ENCODE results near the gene DNAJB9. TPM values are rescaled to one million over a fixed set of nuclear protein-coding genes. Genes with fewer than 3 reads are reported as not detected.
"Not testable (repeated sequence)": the region's sequence is repeated elsewhere in the genome, so short reads cannot be mapped to it uniquely, and the experiment has no call there.

DNAJB9 gene
- total RNA-seq, 2 experiments from 2014 or later, result 10.8 to 12.6 TPM

GRCh38 chr7:108538236-108538635, 31.4 kb upstream of the DNAJB9 start:
- H3K27me3 Mint-ChIP-seq; H3K27ac Mint-ChIP-seq; POLR2A ChIA-PET; H3K9me3 Mint-ChIP-seq; CTCF ChIA-PET; H3K4me1 Mint-ChIP-seq (ENCODE audit: low read depth); DNase-seq; H3K36me3 Mint-ChIP-seq; intact Hi-C loops (cut with micrococcal nuclease); H3K4me3 Mint-ChIP-seq: not testable (repeated sequence)

- H3K36me3 Mint-ChIP-seq; H3K9me3 Mint-ChIP-seq; DNase-seq; H3K4me3 Mint-ChIP-seq; H3K27me3 Mint-ChIP-seq; intact Hi-C loops (cut with micrococcal nuclease); H3K27ac Mint-ChIP-seq; CTCF ChIA-PET; H3K4me1 Mint-ChIP-seq (ENCODE audit: low read depth); POLR2A ChIA-PET: not testable (repeated sequence)
Measured at GRCh38 chr7:108538685-108539084, 31.0 kb upstream of the DNAJB9 start.

DNA sequence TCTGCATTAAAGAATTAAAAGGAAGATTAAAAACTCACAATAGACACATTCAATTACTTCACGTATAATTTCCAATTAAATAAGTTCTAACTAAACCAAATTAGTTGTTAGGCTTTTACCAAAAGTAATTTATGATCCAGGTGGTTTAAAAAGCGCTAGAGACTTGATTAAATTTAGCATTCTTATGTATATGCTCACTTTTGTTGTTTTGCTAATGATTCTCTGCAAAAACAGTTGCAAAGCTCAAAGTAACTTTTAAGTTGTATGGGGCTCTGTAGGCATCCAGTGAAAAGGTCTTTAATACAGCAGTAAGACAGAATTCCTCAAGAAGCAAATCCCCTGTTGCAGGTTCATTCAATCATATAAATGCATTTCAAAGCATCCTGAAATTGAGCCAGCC, 28.2 kb upstream of the DNAJB9 start:
- no peak overlapping the region for H3K27ac Mint-ChIP-seq
- DNase-seq, result no peak
- H3K4me1 Mint-ChIP-seq (ENCODE audit: low read depth), result no peaks in the 10 kb centered on the region
- H3K4me3 Mint-ChIP-seq, result no peak overlapping the region
- peaks cover 4% of the 10 kb centered on the region for H3K27me3 Mint-ChIP-seq
- ChIA-PET POLR2A (no interaction called here), CTCF (no interaction called here)
- H3K36me3 Mint-ChIP-seq, result no peaks in the 10 kb centered on the region
- intact Hi-C loops (cut with micrococcal nuclease), result no loop called here
- H3K9me3 Mint-ChIP-seq, result no peaks in the 10 kb centered on the region

DNA sequence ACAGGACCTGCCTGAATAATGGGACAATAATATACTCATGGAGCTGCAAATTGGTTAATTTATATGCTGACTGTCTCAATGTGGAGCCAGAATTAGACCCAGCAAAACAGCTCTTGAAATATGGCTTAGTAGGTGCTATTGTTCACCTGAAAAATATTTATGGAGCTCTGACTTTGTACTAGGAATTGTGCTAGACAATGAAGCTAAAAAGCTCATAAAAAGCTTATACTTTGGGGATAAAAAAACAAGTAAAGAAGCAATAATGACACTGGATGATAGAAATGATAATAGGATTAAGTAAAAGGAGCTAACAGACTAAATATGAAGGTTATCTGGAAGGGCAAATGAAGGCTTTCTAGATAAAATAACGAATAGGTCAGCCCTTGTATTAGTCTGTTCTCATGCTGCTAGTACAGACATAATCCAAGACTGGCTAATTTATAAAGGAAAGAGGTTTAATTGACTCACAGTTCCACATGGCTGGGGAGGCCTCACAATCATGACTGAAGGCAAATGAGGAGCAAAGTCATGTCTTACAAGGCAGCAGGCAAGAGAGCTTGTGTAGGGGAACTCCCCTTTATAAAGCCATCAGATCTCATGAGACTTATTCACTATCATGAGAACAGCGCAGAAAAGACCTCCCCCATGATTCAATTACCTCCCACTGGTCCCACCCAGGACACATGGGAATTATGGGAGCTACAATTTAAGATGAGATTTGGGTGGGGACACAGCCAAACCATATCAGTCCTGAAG, 21.4 kb upstream of the DNAJB9 start:
- H3K27me3 Mint-ChIP-seq; DNase-seq; H3K4me1 Mint-ChIP-seq (ENCODE audit: low read depth); H3K27ac Mint-ChIP-seq; H3K4me3 Mint-ChIP-seq; CTCF ChIA-PET; intact Hi-C loops (cut with micrococcal nuclease); H3K36me3 Mint-ChIP-seq: not testable (repeated sequence)
- peaks cover 12% of the 10 kb centered on the region for H3K9me3 Mint-ChIP-seq
- POLR2A ChIA-PET, result interaction anchor here (1.1 kb wide), 1 partner anchor 21 kb away, joined by 3 read pairs; the partner anchor contains the start of genes DNAJB9 and THAP5

DNA sequence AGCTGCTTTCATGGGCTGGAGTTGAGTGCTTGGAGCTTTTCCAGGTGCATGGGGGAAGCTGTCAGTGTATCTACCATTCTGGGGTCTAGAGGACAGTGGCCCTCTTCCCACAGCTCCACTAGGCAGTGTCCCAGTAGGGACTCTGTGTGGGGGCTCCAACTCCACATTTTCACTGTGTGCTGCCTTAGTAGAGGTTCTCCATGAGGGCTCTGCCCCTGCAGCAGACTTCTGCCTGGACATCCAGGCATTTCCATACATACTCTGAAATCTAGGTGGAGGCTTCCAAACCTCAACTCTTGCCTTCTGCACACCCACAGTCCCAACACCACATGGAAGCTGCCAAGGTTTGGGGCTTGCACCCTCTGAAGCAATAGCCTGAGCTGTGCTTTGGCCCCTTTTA, 13.0 kb upstream of the DNAJB9 start:
- peaks cover 30% of the 10 kb centered on the region for H3K9me3 Mint-ChIP-seq
- H3K4me1 Mint-ChIP-seq (ENCODE audit: low read depth); POLR2A ChIA-PET; H3K27ac Mint-ChIP-seq; intact Hi-C loops (cut with micrococcal nuclease); H3K4me3 Mint-ChIP-seq; H3K27me3 Mint-ChIP-seq; DNase-seq; CTCF ChIA-PET: not testable (repeated sequence)
- peaks cover 35% of the 10 kb centered on the region for H3K36me3 Mint-ChIP-seq

- Mint-ChIP-seq H3K4me1 (ENCODE audit: low read depth) (no peaks in the 10 kb centered on the region), H3K27me3 (no peaks in the 10 kb centered on the region), H3K4me3 (no peak overlapping the region), H3K9me3 (peaks cover 30% of the 10 kb centered on the region), H3K27ac (no peak overlapping the region), H3K36me3 (peaks cover 36% of the 10 kb centered on the region)
- CTCF ChIA-PET, result no interaction called here
- DNase-seq, result no peak
- intact Hi-C loops (cut with micrococcal nuclease), result no loop called here
- POLR2A ChIA-PET, result no interaction called here
Measured at GRCh38 chr7:108557191-108557590, 12.5 kb upstream of the DNAJB9 start.

- POLR2A ChIA-PET, result no interaction called here
- no peaks in the 10 kb centered on the region for H3K27me3 Mint-ChIP-seq
- H3K9me3 Mint-ChIP-seq, result peaks cover 30% of the 10 kb centered on the region
- H3K36me3 Mint-ChIP-seq, result peaks cover 40% of the 10 kb centered on the region
- DNase-seq, result no peak
- H3K4me1 Mint-ChIP-seq (ENCODE audit: low read depth), result no peaks in the 10 kb centered on the region
- intact Hi-C loops (cut with micrococcal nuclease), result no loop called here
- CTCF ChIA-PET, result no interaction called here
- H3K27ac Mint-ChIP-seq, result no peak overlapping the region
- H3K4me3 Mint-ChIP-seq, result no peak overlapping the region
Measured at GRCh38 chr7:108557617-108558016, 12.1 kb upstream of the DNAJB9 start.

GRCh38 chr7:108559253-108559652, 10.4 kb upstream of the DNAJB9 start:
- ChIA-PET CTCF (no interaction called here), POLR2A (no interaction called here)
- no peaks in the 10 kb centered on the region for H3K4me1 Mint-ChIP-seq (ENCODE audit: low read depth)
- intact Hi-C loops (cut with micrococcal nuclease), result no loop called here
- no peak overlapping the region for H3K4me3 Mint-ChIP-seq
- H3K27me3 Mint-ChIP-seq, result no peaks in the 10 kb centered on the region
- H3K36me3 Mint-ChIP-seq, result peaks cover 42% of the 10 kb centered on the region
- no peak overlapping the region for H3K27ac Mint-ChIP-seq
- peaks cover 30% of the 10 kb centered on the region for H3K9me3 Mint-ChIP-seq
- no peak for DNase-seq

GRCh38 chr7:108561047-108561619, 8.5 kb upstream of the DNAJB9 start:
- CTCF ChIA-PET, result no interaction called here
- POLR2A ChIA-PET, result interaction anchor here (0.6 to 0.7 kb wide), 2 partner anchors 33 to 368 kb away, joined by 3 to 4 read pairs; no protein-coding TSS in a partner anchor
- Mint-ChIP-seq H3K9me3 (peaks cover 26% of the 10 kb centered on the region), H3K4me1 (ENCODE audit: low read depth) (peaks cover 5% of the 10 kb centered on the region), H3K27ac (no peak overlapping the region), H3K27me3 (no peaks in the 10 kb centered on the region), H3K36me3 (peaks cover 54% of the 10 kb centered on the region), H3K4me3 (no peak overlapping the region)
- intact Hi-C loops (cut with micrococcal nuclease), result no loop called here
- no peak for DNase-seq

GRCh38 chr7:108565987-108566386, 3.7 kb upstream of the DNAJB9 start:
- POLR2A ChIA-PET, result no interaction called here
- CTCF ChIA-PET, result no interaction called here
- Mint-ChIP-seq H3K9me3 (no peaks in the 10 kb centered on the region), H3K27me3 (no peaks in the 10 kb centered on the region), H3K36me3 (peaks cover 36% of the 10 kb centered on the region), H3K27ac (no peak overlapping the region), H3K4me3 (no peak overlapping the region), H3K4me1 (ENCODE audit: low read depth) (peaks cover 16% of the 10 kb centered on the region)
- no peak for DNase-seq
- intact Hi-C loops (cut with micrococcal nuclease), result loop anchor here (5.0 kb wide), 1 partner anchor 824 kb away; the partner anchor contains the start of gene CBLL1

DNA sequence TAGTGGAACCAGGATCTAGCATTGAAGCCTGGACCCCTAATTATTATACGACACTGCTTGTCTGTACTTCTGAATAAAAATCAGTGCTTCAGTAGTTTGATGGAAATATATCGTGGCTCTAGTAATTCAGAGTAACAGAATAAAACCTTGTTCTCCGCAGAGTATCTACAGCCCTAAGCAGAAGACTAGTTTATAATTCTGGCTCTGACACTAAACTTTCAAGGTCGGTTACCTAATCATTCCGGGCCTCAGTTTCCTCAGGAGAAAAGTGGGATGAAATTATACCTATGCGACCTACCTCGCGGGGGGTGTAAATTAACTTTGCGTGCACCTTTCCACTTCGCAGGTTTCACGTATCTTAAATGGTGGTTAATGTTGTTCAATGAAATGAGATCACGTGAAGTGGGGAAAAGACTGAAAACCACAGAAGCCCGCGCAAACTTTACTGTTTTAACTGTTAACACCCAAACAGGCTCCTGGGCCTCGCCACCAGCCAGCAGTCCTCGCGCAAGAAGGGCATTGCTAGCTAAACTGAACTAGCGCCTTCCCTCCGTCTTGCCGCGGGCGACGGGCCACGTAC, 783 bp upstream of the DNAJB9 start:
- Mint-ChIP-seq H3K4me3 (peak overlapping the region; percentile 98), H3K4me1 (ENCODE audit: low read depth) (peaks cover 40% of the 10 kb centered on the region), H3K36me3 (peaks cover 41% of the 10 kb centered on the region), H3K9me3 (no peaks in the 10 kb centered on the region), H3K27ac (peak overlapping the region; percentile 99), H3K27me3 (no peaks in the 10 kb centered on the region)
- ChIA-PET POLR2A (interaction anchor here (1.0 to 2.6 kb wide), 4 partner anchors 21 to 45 kb away, joined by 3 to 61 read pairs (median 5); partner anchors contain the start of gene PNPLA8), CTCF (interaction anchor here (0.6 kb wide), 2 partner anchors 39 to 44 kb away, joined by 3 read pairs; no protein-coding TSS in a partner anchor)
- no peak for DNase-seq
- intact Hi-C loops (cut with micrococcal nuclease), result loop anchor here (1.0 to 5.0 kb wide), 4 partner anchors 37 to 1401 kb away; partner anchors contain the start of genes CBLL1 and PNPLA8

DNA sequence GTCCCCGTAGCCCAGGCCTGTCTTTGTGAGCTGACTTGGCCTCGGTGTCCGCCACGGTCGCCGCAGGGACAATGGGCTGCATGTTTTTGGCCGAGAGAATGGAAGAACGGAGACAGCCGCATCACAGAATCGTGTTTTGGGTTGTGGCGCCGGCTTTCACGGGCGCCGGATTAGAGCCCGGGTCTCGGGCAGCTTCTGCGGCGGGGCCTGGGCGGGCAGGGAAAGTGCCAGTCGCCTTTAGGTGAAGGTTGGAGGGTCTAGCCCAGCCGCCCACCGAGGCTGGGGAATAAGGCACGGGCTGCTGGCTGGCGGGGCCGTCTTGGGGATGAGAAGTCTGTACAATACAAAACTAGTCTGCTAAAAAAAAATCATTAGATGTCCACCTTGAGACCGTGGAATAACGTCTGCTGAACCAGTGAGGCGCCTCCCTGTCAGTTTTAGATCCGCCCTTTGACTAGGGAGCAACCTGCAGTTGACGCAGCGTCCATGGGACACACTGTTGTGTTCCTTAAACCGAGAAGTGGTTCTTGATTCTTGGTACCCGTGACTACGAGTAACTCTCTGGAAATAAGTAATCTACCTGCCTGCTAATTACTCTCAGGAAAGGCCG, 577 bp downstream of the DNAJB9 start:
- intact Hi-C loops (cut with micrococcal nuclease), result no loop called here
- POLR2A ChIA-PET, result interaction anchor here (0.6 to 2.6 kb wide), 5 partner anchors 22 to 114 kb away, joined by 3 to 61 read pairs (median 5); partner anchors contain the start of gene PNPLA8
- DNase-seq, result peak; percentile 74
- H3K9me3 Mint-ChIP-seq, result no peaks in the 10 kb centered on the region
- H3K27ac Mint-ChIP-seq, result peak overlapping the region; percentile 99
- H3K4me3 Mint-ChIP-seq, result peak overlapping the region; percentile 98
- H3K36me3 Mint-ChIP-seq, result peaks cover 34% of the 10 kb centered on the region
- peaks cover 48% of the 10 kb centered on the region for H3K4me1 Mint-ChIP-seq (ENCODE audit: low read depth)
- H3K27me3 Mint-ChIP-seq, result no peaks in the 10 kb centered on the region
- CTCF ChIA-PET, result no interaction called here
